ENCODE data around the gene CTDNEP1.

DNA sequence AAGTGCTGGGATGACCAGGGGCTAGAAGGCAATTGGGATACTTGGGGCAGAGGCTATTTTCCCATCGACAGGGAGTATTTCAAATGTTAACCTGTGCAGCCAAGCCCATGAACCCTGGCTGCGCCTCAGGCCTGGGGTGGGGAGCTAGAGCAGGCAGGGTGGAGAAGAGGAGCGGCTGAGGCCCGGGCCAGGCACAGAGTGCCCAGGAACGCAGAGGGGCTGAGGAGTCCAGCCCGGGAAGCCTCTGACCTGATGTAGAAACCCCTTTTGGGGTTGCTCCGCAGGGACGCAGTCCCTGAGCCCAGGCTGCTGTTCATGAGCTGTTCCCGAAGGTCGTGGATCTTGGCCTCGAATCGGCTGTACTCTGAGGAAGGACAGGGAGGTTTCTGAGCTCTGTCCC lies 55.6 kb downstream of the CTDNEP1 start:
- TF ChIP-seq, protein P1, sequence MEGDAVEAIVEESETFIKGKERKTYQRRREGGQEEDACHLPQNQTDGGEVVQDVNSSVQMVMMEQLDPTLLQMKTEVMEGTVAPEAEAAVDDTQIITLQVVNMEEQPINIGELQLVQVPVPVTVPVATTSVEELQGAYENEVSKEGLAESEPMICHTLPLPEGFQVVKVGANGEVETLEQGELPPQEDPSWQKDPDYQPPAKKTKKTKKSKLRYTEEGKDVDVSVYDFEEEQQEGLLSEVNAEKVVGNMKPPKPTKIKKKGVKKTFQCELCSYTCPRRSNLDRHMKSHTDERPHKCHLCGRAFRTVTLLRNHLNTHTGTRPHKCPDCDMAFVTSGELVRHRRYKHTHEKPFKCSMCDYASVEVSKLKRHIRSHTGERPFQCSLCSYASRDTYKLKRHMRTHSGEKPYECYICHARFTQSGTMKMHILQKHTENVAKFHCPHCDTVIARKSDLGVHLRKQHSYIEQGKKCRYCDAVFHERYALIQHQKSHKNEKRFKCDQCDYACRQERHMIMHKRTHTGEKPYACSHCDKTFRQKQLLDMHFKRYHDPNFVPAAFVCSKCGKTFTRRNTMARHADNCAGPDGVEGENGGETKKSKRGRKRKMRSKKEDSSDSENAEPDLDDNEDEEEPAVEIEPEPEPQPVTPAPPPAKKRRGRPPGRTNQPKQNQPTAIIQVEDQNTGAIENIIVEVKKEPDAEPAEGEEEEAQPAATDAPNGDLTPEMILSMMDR (IDR thresholded peaks at IDR 0.05; ENCODE audit: insufficient read depth, low read length, poor library complexity, severe bottlenecking), result no peak
- TF ChIP-seq EZH2phosphoT487 (conservative IDR thresholded peaks at IDR 0.05; ENCODE audit: low read length), result no peak
